Measurements from ENCODE around the gene PRKCE. TPM values are rescaled to one million over a fixed set of nuclear protein-coding genes. Genes with fewer than 3 reads are reported as not detected.

PRKCE gene
- total RNA-seq, 1 donor from 2014 or later, result 46.5 TPM

DNA sequence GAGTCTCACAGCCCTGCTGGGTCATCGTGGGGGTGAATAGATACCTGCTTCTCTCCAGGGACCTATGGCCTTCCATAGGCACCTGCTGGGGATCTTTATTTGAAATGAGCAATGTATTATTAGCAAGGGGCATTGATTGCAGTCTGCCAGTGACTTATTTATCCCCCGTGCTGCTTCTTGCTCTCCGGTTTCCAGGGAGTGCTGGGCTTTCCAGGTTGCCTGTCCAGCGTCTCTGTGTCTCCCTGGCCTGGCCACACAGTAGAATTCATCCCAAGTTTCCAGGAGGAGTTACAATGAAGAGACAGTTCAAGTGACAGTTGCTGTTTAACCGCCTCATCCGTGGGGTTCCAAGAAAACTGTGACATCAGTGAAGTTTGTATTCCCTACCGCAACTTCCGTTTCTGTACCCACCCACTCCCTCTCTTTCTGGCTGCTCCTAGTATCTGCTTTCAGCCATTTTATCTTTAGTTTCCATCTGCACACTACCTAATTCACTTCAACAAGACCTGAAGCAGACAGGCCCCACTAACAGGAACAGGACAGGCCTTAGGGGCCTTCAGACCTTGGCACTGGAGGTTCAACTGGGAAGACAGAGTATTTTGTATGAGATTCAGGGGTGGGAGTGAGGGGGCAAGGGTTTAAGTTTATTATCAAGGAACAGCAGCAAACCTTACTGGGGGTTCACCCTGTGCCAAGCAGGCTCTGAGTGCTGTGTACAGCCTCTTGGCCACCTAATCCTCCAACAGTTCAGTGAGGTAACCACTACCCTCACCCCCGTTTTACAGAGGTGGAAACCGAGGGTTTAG is 134.8 kb downstream of the PRKCE start:
- DNase-seq, result no peak

DNA sequence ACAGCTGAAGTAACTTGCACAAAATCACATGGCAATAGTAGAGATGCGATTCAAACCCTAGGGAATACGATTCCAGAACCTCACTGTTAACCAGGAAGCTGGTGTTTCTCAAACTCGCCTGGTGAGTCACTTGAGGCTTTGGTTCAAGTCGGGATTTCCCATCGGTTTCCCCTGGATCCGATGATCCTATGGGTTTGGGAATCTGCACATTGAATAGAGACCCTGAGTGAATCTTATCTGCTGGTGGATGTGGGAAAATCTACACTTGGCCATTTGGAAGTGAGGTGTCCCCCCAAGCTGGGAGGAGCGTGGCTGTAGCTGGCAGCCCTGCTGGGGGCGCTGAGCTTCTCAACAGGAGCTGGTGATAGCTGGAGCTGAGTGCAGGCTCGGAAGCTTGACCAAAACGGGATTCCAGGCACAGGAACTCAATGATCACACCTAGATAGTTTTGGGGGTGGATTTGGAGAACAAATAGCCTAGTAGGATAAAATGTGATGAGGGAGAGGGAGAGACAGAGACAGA is 135.4 kb downstream of the PRKCE start:
- DNase-seq, result no peak

DNA sequence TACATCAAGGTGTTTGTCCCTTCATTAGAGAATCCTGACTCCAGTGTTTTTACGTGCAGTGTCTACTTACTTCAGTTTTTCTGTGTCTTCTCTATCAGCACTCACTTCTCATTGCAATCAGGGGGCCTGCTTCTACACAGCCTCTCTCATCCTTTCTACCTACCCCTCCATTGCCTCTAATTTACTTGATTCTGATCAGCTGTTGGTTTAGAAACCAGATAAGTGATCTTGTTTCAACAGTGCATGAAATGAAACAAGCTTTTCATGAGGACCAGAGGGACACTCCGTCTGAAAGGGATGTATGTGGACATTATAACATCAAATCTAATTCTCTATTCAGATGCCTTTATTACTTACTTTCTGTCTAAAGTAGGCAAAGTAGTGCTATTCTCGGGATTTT is 136.9 kb downstream of the PRKCE start:
- no peak for DNase-seq

DNA sequence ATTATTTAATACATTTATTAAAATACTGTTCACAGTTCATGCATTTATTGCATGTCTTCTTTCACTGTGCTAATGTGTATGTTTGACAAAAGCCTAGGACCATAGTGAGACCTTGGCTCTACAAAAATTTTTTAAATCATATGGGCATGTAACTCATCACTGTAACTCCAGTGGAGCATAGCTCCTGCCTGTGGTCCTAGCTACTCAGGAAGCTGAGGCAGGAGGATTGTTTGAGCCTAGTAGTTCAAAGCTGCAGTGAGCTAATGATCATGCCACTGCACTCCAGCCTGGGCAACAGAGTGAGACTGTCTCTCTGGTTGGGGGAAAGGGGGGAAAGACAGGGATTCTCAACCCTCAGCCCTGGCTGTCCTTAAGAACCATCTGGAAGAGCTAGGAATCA is 137.8 kb downstream of the PRKCE start:
- peak; percentile 18 for DNase-seq

DNA sequence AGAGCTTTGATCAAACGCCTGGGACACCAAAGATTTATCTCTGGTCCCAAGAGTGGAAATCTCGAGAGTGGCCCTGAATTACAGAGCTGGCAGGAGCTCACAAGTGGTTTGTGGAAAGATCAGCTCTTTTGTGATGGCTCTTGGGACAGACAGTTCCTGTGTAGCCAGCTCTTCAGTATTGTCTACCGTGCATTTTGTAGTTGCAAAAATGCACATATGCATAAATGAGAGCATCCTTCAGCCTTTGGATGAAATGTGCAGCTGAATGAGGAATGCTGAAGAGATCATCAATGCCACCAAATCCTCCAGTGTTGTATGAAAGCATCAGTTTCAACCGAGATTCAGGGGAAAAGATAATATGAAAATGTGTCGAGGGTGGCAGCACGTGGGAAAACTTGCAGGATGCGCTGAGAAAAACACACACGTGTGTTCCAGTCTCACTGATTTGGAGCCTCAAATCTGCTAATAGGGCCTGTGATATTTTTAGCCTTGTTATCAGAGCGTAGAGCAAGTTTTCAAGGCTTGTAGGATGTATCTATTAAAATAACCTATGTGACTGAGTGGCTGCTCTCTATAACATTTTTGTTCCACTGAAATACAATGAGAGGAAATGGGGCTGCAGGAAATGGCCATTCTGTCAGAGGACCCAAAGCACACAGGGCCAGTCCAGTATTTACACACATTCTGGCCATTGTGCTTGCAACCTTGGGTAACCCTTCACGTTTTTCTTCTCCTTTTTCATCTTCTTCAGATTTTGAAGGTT is 138.7 kb downstream of the PRKCE start:
- DNase-seq, result peak; percentile 89

DNA sequence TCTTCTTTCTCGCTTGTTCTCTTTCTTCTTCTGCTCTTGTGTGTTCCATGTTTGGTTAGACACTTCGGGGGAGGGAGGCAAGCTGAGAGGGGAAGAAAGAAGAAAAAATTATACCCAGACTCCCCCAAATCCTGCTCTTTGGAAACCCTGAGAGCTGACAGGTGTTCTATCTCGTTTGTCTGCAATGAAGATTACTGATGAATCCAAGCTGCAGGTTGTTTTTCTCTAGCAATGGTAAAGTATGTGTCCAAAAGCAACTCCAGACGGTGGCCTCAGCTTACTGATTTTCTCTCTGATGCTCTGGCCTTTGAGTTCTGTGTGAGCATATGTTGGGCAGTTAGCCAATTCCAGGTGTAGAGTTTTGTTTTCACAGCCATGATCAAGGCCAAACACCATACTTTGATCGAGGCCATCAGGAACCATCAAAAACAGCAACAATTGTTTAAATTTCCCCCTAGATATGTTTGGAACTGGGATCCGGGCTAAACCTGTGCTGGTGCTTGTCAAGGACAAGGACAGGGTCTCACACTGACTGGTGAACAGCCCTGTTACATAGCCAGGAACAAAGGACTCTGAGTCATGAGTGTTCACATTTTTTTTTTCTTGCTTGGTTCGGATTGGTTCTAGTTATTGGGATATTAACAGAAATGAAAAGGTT is 142.0 kb downstream of the PRKCE start:
- peak; percentile 62 for DNase-seq

DNA sequence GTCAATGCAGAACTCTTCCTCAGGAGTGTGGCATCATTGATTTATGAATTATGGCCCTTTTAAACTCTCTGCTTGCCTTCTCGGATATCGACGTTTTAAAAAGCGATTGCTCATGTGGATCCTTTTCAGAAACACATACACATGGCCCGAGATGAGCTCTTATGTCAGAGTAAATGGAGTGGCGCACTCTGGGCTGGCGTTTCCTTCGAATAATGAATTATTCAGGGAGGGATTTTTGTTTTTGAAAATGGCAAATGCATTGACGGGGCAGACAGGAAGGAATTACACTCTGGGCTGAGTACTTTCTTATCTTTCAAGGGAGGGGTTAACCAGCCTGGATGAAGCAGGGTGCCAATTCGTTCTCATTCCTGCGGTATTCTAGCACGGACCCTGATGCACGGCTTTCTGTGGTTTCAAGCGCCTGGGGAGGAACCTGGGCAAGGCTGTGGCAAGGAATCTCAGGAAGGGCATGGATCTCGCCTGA is 142.7 kb downstream of the PRKCE start:
- DNase-seq, result peak; percentile 47

DNA sequence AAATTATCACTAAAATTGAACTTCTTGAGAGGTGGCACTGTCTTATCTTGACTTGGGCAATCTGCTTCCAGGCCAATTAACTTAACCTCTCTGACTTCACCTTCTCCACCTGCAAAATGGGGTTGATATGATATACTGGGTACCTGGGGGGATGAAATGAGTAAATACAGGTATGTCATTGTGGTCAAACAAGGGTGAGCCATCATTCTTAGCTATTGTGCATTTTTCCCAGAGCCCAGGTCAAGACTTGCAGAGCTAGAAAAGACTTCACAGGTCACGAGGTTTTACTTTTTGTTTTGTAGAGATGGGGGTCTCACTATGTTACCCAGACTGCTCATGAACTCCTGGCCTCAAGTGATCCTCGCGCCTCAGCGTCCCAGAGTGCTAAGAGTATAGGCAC is 145.0 kb downstream of the PRKCE start:
- DNase-seq, result no peak

DNA sequence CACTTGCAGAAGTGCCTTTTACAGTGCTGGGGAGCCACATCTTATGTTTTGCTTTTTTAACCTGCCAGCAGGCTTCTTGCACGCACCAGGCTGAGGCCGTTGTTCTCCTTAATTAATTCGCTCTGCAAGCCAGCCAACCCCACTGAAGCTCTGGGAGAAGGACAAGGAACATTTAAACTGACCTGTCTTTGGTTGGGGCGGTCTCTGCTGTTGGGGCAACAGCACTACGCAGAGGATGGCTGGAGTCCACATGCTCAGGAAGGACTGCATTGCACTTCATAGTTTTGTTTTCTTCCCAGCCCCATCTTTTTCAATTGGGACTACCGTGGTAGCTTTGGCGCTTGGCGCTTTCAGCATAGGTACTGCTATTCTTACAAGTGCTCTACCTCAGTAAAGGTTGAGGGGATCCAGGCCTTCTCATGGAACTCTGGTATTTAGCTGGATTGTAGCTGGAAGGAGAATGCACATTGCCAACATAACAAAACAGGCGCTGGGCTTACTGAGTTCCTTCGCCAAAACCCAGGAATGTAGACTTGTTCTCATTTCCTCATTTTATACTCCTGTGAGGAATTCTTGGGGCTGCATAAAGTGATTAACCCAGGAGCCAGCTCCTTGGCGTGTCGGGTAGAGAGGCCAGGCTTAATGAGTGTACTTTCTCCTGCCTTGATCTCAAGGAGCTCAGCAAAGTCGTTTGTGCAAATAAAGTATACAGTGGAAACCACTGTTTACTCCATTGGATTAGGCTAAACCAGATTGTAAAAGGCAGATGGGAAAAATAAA is 146.2 kb downstream of the PRKCE start:
- DNase-seq, result no peak

DNA sequence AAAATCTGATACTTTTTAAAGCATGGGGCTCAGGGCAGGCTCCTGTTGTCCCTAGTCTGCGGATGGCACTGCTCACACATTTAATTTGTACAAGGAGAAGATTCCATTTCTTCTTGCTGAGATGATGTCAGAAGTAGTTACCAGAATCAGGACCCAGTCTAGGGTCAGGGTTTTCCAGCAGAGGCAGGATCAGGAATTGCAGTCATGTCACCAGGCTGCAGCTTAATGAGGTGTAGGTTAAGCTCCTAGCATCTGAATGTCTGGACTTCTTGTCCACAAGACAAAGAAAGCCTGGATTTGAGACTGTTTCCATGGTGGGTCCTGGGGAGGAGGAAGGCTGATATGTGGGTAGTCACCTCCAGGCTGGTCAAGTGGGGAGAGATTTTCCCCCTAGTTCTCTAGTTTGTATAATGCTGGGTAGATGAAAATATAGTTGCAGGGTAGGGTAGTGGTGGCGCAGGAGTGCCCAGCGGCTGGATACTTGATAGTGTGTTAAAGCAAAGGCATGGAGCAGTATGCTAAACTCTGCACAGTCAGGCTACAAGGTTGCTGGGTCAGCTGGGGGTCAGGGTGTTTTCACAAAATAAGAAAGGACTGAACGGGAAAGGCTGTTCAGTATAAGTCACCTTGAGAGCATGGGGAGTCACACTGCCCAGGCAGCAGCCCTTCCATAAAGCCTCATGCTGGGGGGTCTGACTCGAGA is 148.4 kb downstream of the PRKCE start:
- DNase-seq, result no peak

DNA sequence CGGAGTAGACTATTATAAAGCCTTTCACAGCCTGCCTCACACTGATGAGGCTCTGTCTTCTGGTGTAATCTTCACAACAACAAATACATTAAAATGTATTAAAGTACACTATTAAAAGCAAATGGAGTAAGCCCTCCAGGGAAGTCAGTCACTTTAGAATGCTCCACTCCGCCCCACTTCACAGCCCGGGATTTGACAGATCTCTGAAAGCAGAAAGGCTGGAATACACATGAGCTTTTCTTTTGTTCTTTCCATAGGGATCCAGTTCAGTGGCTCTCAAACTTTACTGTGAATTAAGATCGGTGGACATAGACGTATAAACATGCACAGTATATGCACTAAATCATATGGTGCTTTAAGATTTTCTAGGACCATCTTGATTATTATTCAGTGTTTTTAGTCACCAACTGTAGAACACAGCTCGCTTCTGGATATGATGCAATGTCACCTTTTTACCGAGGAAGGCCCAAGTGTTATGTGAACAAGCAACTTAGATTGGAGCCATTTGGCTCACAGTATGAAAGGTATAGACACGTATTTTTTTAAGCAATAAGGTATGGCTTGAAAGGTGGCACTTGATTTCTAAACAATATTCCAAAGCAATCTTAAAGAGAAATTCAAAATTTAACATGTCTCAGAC is 151.1 kb downstream of the PRKCE start:
- DNase-seq, result no peak

DNA sequence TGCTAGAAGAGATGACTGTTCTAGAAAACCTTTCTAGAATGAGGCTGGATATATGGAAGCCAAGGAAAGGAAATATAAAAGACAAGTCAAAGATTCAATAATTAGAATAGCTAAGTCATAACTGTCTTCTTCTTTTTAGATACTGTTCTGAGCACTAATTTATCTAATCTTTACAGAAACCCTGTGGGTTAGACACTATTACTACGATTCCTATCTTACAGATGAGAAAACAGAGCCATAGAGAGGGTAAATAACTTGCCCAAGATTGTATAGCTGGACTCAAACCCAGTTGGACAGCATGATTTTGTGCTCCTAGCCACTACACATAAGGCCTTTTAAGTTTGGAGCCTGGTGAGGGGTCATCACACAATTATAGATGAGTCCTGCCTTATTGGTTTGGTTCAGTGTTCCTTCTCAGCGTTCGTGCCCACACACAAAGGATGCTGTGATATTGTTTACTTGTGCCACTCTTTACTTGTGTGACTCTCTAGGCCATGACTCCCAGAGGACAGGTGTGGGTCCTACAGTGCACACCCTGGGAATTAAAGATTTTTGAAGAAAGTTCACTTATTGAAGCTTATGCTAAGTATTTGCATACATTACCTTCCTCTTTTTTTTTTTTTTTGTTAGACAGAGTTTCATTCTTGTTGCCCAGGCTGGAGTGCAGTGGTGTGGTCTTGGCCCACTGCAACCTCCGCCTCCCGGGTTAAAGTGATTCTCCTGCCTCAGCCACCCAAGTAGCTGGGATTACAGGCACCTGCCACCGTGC is 153.7 kb downstream of the PRKCE start:
- DNase-seq, result no peak

DNA sequence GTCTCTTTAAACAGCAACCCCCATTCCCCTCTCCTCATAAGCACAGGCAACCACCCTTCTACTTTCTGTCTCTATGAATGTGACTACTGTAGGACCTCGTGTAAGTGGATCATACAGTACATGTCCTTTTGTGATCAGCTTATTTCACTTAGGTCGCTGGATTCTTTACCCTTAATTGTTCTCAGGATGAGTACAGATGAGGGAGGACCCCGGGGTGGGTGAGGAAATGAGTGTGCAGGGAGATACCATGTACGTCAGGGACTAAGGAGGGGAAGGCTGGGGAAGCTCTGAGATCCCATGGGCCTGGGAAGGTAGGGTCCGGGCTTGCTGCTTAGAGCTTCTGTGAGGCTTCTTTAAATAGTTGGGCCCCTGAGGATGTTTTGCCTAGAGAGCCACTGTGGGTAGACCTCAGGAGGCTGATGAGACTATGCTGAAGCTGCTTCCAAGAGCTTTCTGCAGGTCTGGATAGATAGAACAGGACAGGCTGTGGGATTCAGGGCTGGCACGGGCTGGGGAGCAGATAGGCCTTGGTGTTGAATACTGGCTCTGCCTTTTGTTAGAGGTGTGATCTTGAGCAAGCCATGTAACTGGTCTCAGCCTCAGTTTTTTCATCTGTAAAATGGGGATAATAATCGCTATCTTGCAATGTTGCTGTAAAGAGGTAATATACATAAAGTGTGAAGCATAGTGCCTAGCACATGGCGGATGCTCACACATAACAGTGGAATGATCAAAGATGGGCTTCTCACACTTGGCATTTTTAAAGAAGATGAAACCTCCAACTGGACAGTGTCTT is 155.3 kb downstream of the PRKCE start:
- no peak for DNase-seq

DNA sequence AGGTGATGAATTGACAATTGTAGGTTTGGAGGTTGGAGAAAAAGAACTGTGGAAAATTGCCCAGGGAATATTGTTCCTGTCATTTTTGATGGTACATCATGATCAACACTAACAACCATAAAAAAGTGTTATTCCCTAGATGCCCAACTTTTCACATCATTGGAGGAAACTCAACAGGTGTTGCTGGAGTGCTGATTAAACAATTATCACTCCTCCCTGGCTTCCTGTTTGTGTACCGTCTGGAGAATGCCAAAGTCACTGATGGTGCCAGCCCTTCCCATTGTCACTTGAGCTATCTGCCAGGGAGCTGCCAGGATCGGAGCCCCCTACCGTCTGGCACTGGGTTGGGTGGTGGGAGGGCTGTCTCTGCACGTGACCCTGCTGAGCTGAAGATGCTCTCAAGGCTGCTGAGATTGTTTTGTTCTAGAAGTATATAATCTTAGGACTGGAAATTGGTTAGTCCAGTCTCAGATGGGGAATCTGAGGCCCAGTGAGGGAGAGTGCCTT is 156.9 kb downstream of the PRKCE start:
- DNase-seq, result no peak

DNA sequence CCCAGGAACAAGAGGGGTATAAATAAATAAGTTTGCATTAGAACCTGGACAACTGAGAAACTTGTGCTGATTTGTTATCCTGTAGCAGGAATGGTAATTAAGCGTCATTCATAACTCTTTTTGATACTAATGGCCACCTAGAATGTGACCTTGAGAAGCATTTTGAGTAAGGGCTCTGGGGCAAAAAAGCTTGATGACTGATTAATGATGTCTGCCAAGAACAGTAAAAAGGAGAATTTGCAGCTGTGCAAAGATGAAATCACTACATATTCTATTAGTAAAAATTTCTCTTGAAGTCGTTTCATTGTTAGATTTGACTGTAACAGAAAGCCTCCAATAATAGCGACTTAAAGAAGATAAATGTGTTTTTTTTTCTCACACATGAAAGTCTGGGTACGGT is 157.7 kb downstream of the PRKCE start:
- DNase-seq, result no peak

DNA sequence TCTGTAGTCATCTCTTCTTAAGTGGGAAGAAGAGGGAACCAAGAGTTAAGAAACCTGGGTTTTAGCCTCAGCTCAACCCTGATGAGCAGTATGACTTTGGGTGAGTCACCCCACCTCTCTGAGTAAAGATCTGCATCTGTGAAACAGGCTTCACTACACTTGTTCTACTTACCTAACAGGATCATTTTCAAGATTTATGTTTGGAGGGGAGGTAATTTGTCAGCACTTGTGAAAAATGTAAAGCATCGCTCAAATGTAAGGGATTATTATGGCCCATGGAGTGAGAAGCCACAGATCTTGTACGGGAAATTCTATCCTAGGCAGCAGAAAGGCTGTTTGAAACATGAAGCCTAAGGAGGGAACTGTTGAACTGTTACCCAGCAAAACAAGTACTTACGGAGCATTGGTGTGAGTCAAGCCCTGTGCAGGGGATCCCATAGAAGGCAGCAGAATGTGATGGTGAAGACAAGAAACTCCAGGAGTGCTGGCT is 160.6 kb downstream of the PRKCE start:
- DNase-seq, result peak; percentile 54

DNA sequence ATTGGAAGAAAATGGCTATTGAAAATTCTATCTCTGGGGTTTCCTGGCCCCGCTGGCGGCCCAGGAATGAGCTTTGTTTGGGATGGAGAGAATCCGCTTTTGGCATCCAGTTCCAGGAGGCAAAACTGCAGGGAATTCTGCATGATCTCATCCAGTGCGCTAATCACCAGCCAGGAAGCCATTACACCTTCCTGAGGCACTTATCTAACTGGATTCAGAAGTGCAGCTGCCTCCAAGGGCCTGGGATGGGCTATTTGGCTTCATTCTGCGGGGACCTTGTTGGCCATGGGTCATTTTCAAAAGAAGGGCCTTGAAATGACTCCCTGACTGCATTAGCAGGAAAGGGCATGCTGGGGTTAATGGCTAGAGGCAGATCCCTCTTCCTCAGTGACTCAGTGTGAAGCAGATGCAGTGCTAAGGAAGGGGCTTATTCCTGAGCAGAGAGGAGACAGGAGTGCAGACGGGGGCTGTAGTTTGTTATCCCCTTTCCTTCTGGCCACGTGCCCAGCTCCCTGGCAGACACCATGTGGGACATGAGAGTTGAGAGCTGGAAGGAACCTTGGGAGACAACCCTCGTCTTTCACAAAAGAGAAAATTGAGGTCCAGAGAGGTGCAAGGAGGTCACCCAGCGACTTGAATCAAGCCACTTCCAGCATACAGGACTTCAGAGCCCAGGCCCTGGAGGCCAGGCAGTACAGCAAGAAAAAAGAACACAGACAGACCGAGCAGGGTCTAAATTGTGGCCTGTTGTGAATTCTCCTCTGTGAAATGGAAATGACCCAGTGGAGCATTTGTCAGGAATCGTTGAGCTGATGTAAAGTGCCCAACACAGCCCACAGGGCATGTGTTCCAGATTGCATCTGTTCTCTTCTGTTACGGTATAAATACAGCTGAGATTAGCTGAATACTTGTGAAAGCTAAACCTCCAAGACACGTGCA is 161.8 kb downstream of the PRKCE start:
- DNase-seq, result peak; percentile 98

DNA sequence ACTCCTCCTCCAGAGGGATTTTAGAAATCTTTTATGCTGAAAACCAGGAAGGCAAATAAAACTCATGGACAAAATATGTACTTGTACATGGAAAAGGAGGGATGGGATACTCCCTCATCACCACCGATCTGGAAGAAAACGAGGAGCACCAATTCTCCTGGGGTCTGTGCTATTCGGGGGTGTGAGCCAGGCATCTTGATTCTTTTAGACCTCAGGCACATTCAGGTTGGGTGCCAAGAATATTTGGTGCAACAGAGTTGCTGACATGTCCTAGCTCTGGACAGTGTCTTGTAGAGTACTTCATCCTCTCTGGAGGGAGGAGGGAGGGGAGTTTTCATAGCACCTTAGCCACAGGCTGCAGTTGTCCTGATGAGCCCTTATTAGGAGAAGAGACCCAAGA is 163.0 kb downstream of the PRKCE start:
- DNase-seq, result no peak
